GM12878 (cell line): ENCODE results near the gene PROZ. TPM values are rescaled to one million over a fixed set of nuclear protein-coding genes. Genes with fewer than 3 reads are reported as not detected.

ENCODE experiments used
- ATAC-seq: fragments of 200-7000 bp; cut with Tn5 transposase; 3 replicates; pipeline ENCODE4 v1.9.1; 2020; ENCODE audit warnings: mild to moderate bottlenecking, moderate library complexity
- BruUV-seq: library from RNA; stranded (reverse); fragments of 400-500 nt; replicated peaks from 2 replicates; lab custom pipeline; 2021; lab: Mats Ljungman, UMichigan
- CTCF ChIA-PET: fragments of 300-600 bp; sonication (Branson Sonifier 250); formaldehyde crosslinking; extraction: SDS; loops from one replicate; lab custom pipeline; 2021; ENCODE audit warnings: inconsistent platforms; lab: Yijun Ruan, JAX
- POLR2A ChIA-PET: fragments of 350-600 bp; formaldehyde crosslinking; extraction: SDS; loops from one replicate; lab custom pipeline; 2021; ENCODE audit warnings: inconsistent platforms; lab: Charles Lee
- RAD21 ChIA-PET: fragments of 300-600 bp; sonication (Branson Sonifier 250); formaldehyde crosslinking; loops from one replicate; lab custom pipeline; 2023; ENCODE audit warnings: antibody characterized with exemption; ENCODE audit not compliant: unreplicated experiment; lab: Charles Lee
- SMC1A ChIA-PET: fragments of 300-600 bp; sonication (Branson Sonifier 250); formaldehyde crosslinking; loops from one replicate; lab custom pipeline; 2023; ENCODE audit not compliant: unreplicated experiment, uncharacterized antibody; lab: Charles Lee
- DNase-seq: peaks from one replicate; pipeline ENCODE4 v3.0.0-alpha.2; 2011; ENCODE audit warnings: low read depth, low spot score
- FAIRE-seq: peaks from 3 replicates; lab custom pipeline; 2011; peaks lifted over from hg19 to GRCh38; lab: Jason Lieb, UNC
- H2AFZ ChIP-seq: 2 replicates; pipeline ENCODE4 v1.6.0; 2011; ENCODE audit warnings: low read depth, low read length, control low read depth; ENCODE audit not compliant: control insufficient read depth
- H3K27ac ChIP-seq: 2 replicates; pipeline ENCODE4 v1.5.1; 2011; ENCODE audit warnings: control low read depth; ENCODE audit not compliant: control insufficient read depth, insufficient read depth
- H3K27me3 ChIP-seq, 2 experiments: replicated peaks in 1 of 2; 2 replicates each; pipeline versions ENCODE4 v1.6.0 to v1.6.1; 2011; ENCODE audit warnings: low read length in 1 of 2; ENCODE audit not compliant: control insufficient read depth in 2 of 2, insufficient read depth in 2 of 2
- H3K36me3 ChIP-seq, 2 experiments: 2 replicates each; pipeline ENCODE4 v1.5.1; 2011; ENCODE audit warnings: low read length in 1 of 2; ENCODE audit not compliant: control insufficient read depth in 2 of 2, insufficient read depth in 2 of 2
- H3K4me1 ChIP-seq: 2 replicates; pipeline ENCODE4 v1.6.1; 2011; ENCODE audit warnings: mild to moderate bottlenecking, low read length, moderate library complexity, mixed read lengths; ENCODE audit not compliant: control insufficient read depth, insufficient read depth
- H3K4me2 ChIP-seq: 2 replicates; pipeline ENCODE4 v1.6.0; 2011; ENCODE audit warnings: control low read depth; ENCODE audit not compliant: control insufficient read depth, insufficient read depth
- H3K4me3 ChIP-seq: fragments of 200-600 bp; sonication (generic); 2 replicates; pipeline ENCODE4 v1.5.1; 2016
- H3K79me2 ChIP-seq: 2 replicates; pipeline ENCODE4 v1.6.0; 2011; ENCODE audit warnings: low read length; ENCODE audit not compliant: control insufficient read depth, insufficient read depth
- H3K9ac ChIP-seq: 2 replicates; pipeline ENCODE4 v1.8.0; 2011; ENCODE audit warnings: low read length, control low read depth, mixed read lengths; ENCODE audit not compliant: control insufficient read depth, insufficient read depth
- H3K9me3 ChIP-seq: replicated peaks from 3 replicates; pipeline ENCODE4 v1.5.1; 2011; ENCODE audit warnings: mild to moderate bottlenecking, low read length; ENCODE audit not compliant: control insufficient read depth, insufficient read depth
- H4K20me1 ChIP-seq: 2 replicates; pipeline ENCODE4 v1.6.0; 2011; ENCODE audit not compliant: control insufficient read depth, insufficient read depth
- MYC ChIP-seq: IDR thresholded peaks from 2 replicates; pipeline ENCODE4 v1.6.1; 2011; ENCODE audit warnings: mild to moderate bottlenecking, low read length, moderate library complexity, inconsistent platforms; ENCODE audit not compliant: insufficient read depth, insufficient replicate concordance, insufficient read length, severe bottlenecking
- NR2F1 ChIP-seq: fragments of 450-650 bp; conservative IDR thresholded peaks from 2 replicates; pipeline ENCODE4 v1.6.1; 2017; ENCODE audit warnings: mild to moderate bottlenecking
- PBX3 ChIP-seq: IDR thresholded peaks from 2 replicates; pipeline ENCODE4 v1.6.1; 2011; ENCODE audit warnings: mild to moderate bottlenecking, low read depth, low read length, moderate library complexity; ENCODE audit not compliant: insufficient replicate concordance
- TARDBP ChIP-seq: IDR thresholded peaks from 2 replicates; pipeline ENCODE4 v1.6.1; 2016; ENCODE audit warnings: borderline replicate concordance
- WGBS: methylation state at CpG from one replicate; pipeline ENCODE4 v1.1.6; 2016; ENCODE audit warnings: low lambda C conversion rate; ENCODE audit not compliant: insufficient replicate concordance, insufficient coverage; ENCODE audit errors: missing lambda C conversion rate; 5-methylcytosine and 5-hydroxymethylcytosine counted together
- in situ Hi-C: fragments of 300-500 bp; cut with MboI; formaldehyde crosslinking; loops from 9 replicates; pipeline ENCODE4 v1.14.3; 2018; ENCODE audit warnings: mixed read lengths
- intact Hi-C: fragments of 100-400 bp; cut with micrococcal nuclease; formaldehyde crosslinking; loops from one replicate; pipeline ENCODE4 v1.14.2; 2022; ENCODE audit not compliant: unreplicated experiment
- polyA plus RNA-seq, 11 experiments: library from polyadenylated mRNA; depleted of rRNA in 4 of 11; unstranded in 6 of 11; stranded (reverse) in 5 of 11; fragments of >200 nt; fragmentation: Nextera tagmentation in 4 of 11; fragmentation: Illumina TruSeq in 1 of 11; extraction: Ambion mirVana in 4 of 11; extraction: Trizol in 1 of 11; gene quantifications; 1 replicate in 1 of 11; 2 replicates in 10 of 11; pipeline versions ENCODE4 v1.2.1 to v1.2.3, GENCODE V29; 2011 to 2016; ENCODE audit warnings: inconsistent platforms in 2 of 11, missing spikeins in 2 of 11, low read depth in 1 of 11
- total RNA-seq, 4 experiments: library from RNA; depleted of rRNA in 3 of 4; stranded (reverse); fragments of >200 nt in 3 of 4; fragmentation: Illumina TruSeq in 1 of 4; extraction: Trizol in 1 of 4; gene quantifications; 2 replicates each; pipeline versions ENCODE4 v1.2.1 to v1.2.3, GENCODE V29; 2013 to 2021

The PROZ gene
- total and polyA plus RNA-seq, 10 of the 15 experiments (the other 5 are each of a cell fraction or from before 2014, with no cell fraction given): 0.07 to 0.24 (median 0.21) TPM; not detected in 7

GRCh38 chr13:113172419-113172926 is 14.0 kb downstream of the PROZ start (continued):
- TF ChIP-seq NR2F1 (no peak), TARDBP (no peak), MYC (no peak)

GRCh38 chr13:113176280-113176679 is 17.8 kb downstream of the PROZ start:
- in situ Hi-C loops: no loop called here

More at GRCh38 chr13:113176280-113176679, 17.8 kb downstream of the PROZ start:
- no TSS peak for BruUV-seq
- FAIRE-seq (no peak), DNase-seq (no peak)
- intact Hi-C loops: no loop called here
- Histone ChIP-seq H3K36me3 (peaks cover 19 to 28% of the 10 kb centered on the region in 2 experiments), H4K20me1 (no peaks in the 10 kb centered on the region), H3K27me3 (no peaks in the 10 kb centered on the region)
- TF ChIP-seq PBX3: no peak
- TF ChIP-seq, all 136 proteins: peak for 0
- ATAC-seq: no peak; the same call in 2 of the 3 replicates
- H3K4me2 ChIP-seq: no peak overlapping the region
- H3K27ac ChIP-seq: no peak overlapping the region; the same call in 1 of the 2 replicates
- H3K9me3 ChIP-seq: no peaks in the 10 kb centered on the region; the same call in 2 of the 3 replicates
- WGBS: 59% methylated on average over 4 of the region's 5 CpGs
- no peaks in the 10 kb centered on the region for H3K79me2 ChIP-seq
- ChIA-PET CTCF (no interaction called here), POLR2A (no interaction called here), RAD21 (no interaction called here), SMC1A (no interaction called here)
- no peak overlapping the region for H3K4me3 ChIP-seq
- H3K4me1 ChIP-seq: no peaks in the 10 kb centered on the region
- H2AFZ ChIP-seq: no peak overlapping the region
- H3K9ac ChIP-seq: no peak overlapping the region
